ENCODE results near the gene ILRUN. TPM values are rescaled to one million over a fixed set of nuclear protein-coding genes. Genes with fewer than 3 reads are reported as not detected.
"Not testable (repeated sequence)": the region's sequence is repeated elsewhere in the genome, so short reads cannot be mapped to it uniquely, and the experiment has no call there.

The ILRUN gene
- total RNA-seq, 1 experiment from 2014 or later: 26.1 TPM

- not testable (repeated sequence) for DNase-seq, H3K4me3 ChIP-seq, H3K27me3 ChIP-seq, H3K36me3 ChIP-seq, H3K9me3 ChIP-seq
These were observed 21.6 kb downstream of the ILRUN start for GRCh38 chr6:34674930-34675329.

- Histone ChIP-seq H3K36me3 (no peaks in the 10 kb centered on the region), H3K27me3 (no peaks in the 10 kb centered on the region), H3K9me3 (no peaks in the 10 kb centered on the region), H3K4me3 (no peak overlapping the region)
- no peak for DNase-seq
These were observed 22.3 kb downstream of the ILRUN start for GRCh38 chr6:34674268-34674639.

GRCh38 chr6:34673064-34673463, 23.5 kb downstream of the ILRUN start:
- no peak for DNase-seq
- Histone ChIP-seq H3K36me3 (no peaks in the 10 kb centered on the region), H3K4me3 (no peak overlapping the region)

GRCh38 chr6:34672657-34673043, 23.9 kb downstream of the ILRUN start:
- no peaks in the 10 kb centered on the region for H3K27me3 ChIP-seq
- DNase-seq: no peak
- H3K36me3 ChIP-seq: no peaks in the 10 kb centered on the region
- no peak overlapping the region for H3K4me3 ChIP-seq
- no peaks in the 10 kb centered on the region for H3K9me3 ChIP-seq

More at GRCh38 chr6:34673064-34673463, 23.5 kb downstream of the ILRUN start:
- no peaks in the 10 kb centered on the region for H3K27me3 ChIP-seq
- no peaks in the 10 kb centered on the region for H3K9me3 ChIP-seq

GRCh38 chr6:34671801-34672656, 24.5 kb downstream of the ILRUN start:
- no peaks in the 10 kb centered on the region for H3K27me3 ChIP-seq
- no peaks in the 10 kb centered on the region for H3K9me3 ChIP-seq
- no peak overlapping the region for H3K4me3 ChIP-seq
- DNase-seq: peak; percentile 56
- H3K36me3 ChIP-seq: no peaks in the 10 kb centered on the region

GRCh38 chr6:34671367-34671766, 25.2 kb downstream of the ILRUN start:
- Histone ChIP-seq H3K9me3 (no peaks in the 10 kb centered on the region), H3K36me3 (no peaks in the 10 kb centered on the region), H3K4me3 (no peak overlapping the region), H3K27me3 (no peaks in the 10 kb centered on the region)
- no peak for DNase-seq

GRCh38 chr6:34668799-34669198, 27.8 kb downstream of the ILRUN start:
- H3K36me3 ChIP-seq, H3K4me3 ChIP-seq, H3K9me3 ChIP-seq, DNase-seq, H3K27me3 ChIP-seq: not testable (repeated sequence)

- Histone ChIP-seq H3K4me3 (no peak overlapping the region), H3K9me3 (no peaks in the 10 kb centered on the region), H3K36me3 (no peaks in the 10 kb centered on the region), H3K27me3 (no peaks in the 10 kb centered on the region)
- DNase-seq: no peak
These were observed 28.9 kb downstream of the ILRUN start for GRCh38 chr6:34667481-34668238.

GRCh38 chr6:34665019-34665418, 31.5 kb downstream of the ILRUN start:
- DNase-seq: no peak
- Histone ChIP-seq H3K4me3 (no peak overlapping the region), H3K36me3 (no peaks in the 10 kb centered on the region), H3K9me3 (no peaks in the 10 kb centered on the region), H3K27me3 (no peaks in the 10 kb centered on the region)

GRCh38 chr6:34664256-34664971, 32.2 kb downstream of the ILRUN start:
- H3K4me3 ChIP-seq: no peak overlapping the region
- peak; percentile 13 for DNase-seq

GRCh38 chr6:34663831-34664255, 32.7 kb downstream of the ILRUN start:
- no peaks in the 10 kb centered on the region for H3K27me3 ChIP-seq
- H3K36me3 ChIP-seq: no peaks in the 10 kb centered on the region
- H3K4me3 ChIP-seq: no peak overlapping the region
- H3K9me3 ChIP-seq: no peaks in the 10 kb centered on the region
- no peak for DNase-seq

More at GRCh38 chr6:34664256-34664971, 32.2 kb downstream of the ILRUN start:
- H3K9me3 ChIP-seq: no peaks in the 10 kb centered on the region
- no peaks in the 10 kb centered on the region for H3K27me3 ChIP-seq
- no peaks in the 10 kb centered on the region for H3K36me3 ChIP-seq

GRCh38 chr6:34663371-34663770, 33.2 kb downstream of the ILRUN start:
- Histone ChIP-seq H3K9me3 (no peaks in the 10 kb centered on the region), H3K27me3 (no peaks in the 10 kb centered on the region), H3K36me3 (no peaks in the 10 kb centered on the region), H3K4me3 (no peak overlapping the region)
- no peak for DNase-seq

- DNase-seq: no peak
- no peaks in the 10 kb centered on the region for H3K36me3 ChIP-seq
- no peak overlapping the region for H3K4me3 ChIP-seq
- no peaks in the 10 kb centered on the region for H3K27me3 ChIP-seq
- no peaks in the 10 kb centered on the region for H3K9me3 ChIP-seq
These were observed 35.2 kb downstream of the ILRUN start for GRCh38 chr6:34661357-34661756.

GRCh38 chr6:34658605-34659265, 37.8 kb downstream of the ILRUN start:
- Histone ChIP-seq H3K9me3 (no peaks in the 10 kb centered on the region), H3K36me3 (peaks cover 3% of the 10 kb centered on the region; the same call in 1 of the 2 replicates), H3K4me3 (no peak overlapping the region), H3K27me3 (no peaks in the 10 kb centered on the region)
- no peak for DNase-seq

GRCh38 chr6:34657979-34658480, 38.5 kb downstream of the ILRUN start:
- DNase-seq: peak; percentile 41
- H3K4me3 ChIP-seq: peak overlapping the region; percentile 48
- not testable (repeated sequence) for H3K36me3 ChIP-seq, H3K9me3 ChIP-seq, H3K27me3 ChIP-seq

- Histone ChIP-seq H3K9me3 (no peaks in the 10 kb centered on the region), H3K36me3 (peaks cover 3% of the 10 kb centered on the region; the same call in 1 of the 2 replicates), H3K4me3 (peak overlapping the region; percentile 48), H3K27me3 (no peaks in the 10 kb centered on the region)
- DNase-seq: peak; percentile 43
These were observed 39.1 kb downstream of the ILRUN start for GRCh38 chr6:34657307-34657978.

Measured in MG63 (cell line).